Smooth muscle cell (in vitro differentiated cells): ENCODE results near the gene KCNQ1. TPM values are rescaled to one million over a fixed set of nuclear protein-coding genes. Genes with fewer than 3 reads are reported as not detected.

Experiments
- DNase-seq: peaks from one replicate; lab custom pipeline; 2025; ENCODE audit not compliant: unreplicated experiment; lab: John Stamatoyannopoulos, UW
- H2AFZ ChIP-seq: fragments of 200-600 bp; sonication (generic); 2 replicates; pipeline ENCODE4 v1.6.0; 2016; ENCODE audit warnings: antibody characterized with exemption, low read depth, mild to moderate bottlenecking
- H3F3A ChIP-seq: fragments of 200-600 bp; sonication (generic); 2 replicates; pipeline ENCODE4 v1.6.0; 2017; ENCODE audit warnings: antibody characterized with exemption, low read depth
- H3K27ac ChIP-seq: fragments of 200-600 bp; sonication (generic); 2 replicates; pipeline ENCODE4 v1.5.1; 2016; ENCODE audit warnings: low read depth, mild to moderate bottlenecking
- H3K27me3 ChIP-seq: fragments of 200-600 bp; sonication (generic); 2 replicates; pipeline ENCODE4 v1.6.1; 2016; ENCODE audit warnings: low read depth, mild to moderate bottlenecking
- H3K36me3 ChIP-seq: fragments of 200-600 bp; sonication (generic); 2 replicates; pipeline ENCODE4 v1.5.1; 2016; ENCODE audit warnings: low read depth
- H3K4me1 ChIP-seq: fragments of 200-600 bp; sonication (generic); 2 replicates; pipeline ENCODE4 v1.5.1; 2016; ENCODE audit warnings: low read depth
- H3K4me2 ChIP-seq: fragments of 200-600 bp; sonication (generic); 2 replicates; pipeline ENCODE4 v1.6.0; 2016; ENCODE audit warnings: mild to moderate bottlenecking
- H3K4me3 ChIP-seq: fragments of 200-600 bp; sonication (generic); 2 replicates; pipeline ENCODE4 v1.5.1; 2016; ENCODE audit warnings: mild to moderate bottlenecking
- H3K79me2 ChIP-seq: fragments of 200-600 bp; sonication (generic); 2 replicates; pipeline ENCODE4 v1.6.0; 2016; ENCODE audit warnings: low read depth, mild to moderate bottlenecking
- H3K9ac ChIP-seq: fragments of 200-600 bp; sonication (generic); 2 replicates; pipeline ENCODE4 v1.6.0; 2016; ENCODE audit warnings: low read depth
- H3K9me3 ChIP-seq: fragments of 200-600 bp; sonication (generic); replicated peaks from 2 replicates; pipeline ENCODE4 v1.5.1; 2016; ENCODE audit warnings: low read depth
- H4K20me1 ChIP-seq: fragments of 200-600 bp; sonication (generic); 2 replicates; pipeline ENCODE4 v1.6.0; 2016; ENCODE audit warnings: low read depth
- WGBS: methylation state at CpG from one replicate; pipeline ENCODE4 v1.1.7; 2016; ENCODE audit warnings: low lambda C conversion rate; 5-methylcytosine and 5-hydroxymethylcytosine counted together
- polyA plus RNA-seq: library from polyadenylated mRNA; unstranded; fragments of >200 nt; fragmentation: Nextera tagmentation; extraction: Ambion mirVana; gene quantifications from 2 replicates; pipeline ENCODE4 v1.2.1, GENCODE V29; 2016
- total RNA-seq: library from RNA; depleted of rRNA; stranded (reverse); fragments of >200 nt; gene quantifications from 2 replicates; pipeline ENCODE4 v1.2.3, GENCODE V29; 2014
- TF ChIP-seq, protein P1 (sequence below): fragments of 200-600 bp; sonication (generic); IDR thresholded peaks from 2 replicates; pipeline ENCODE4 v1.5.1; 2017; ENCODE audit warnings: borderline replicate concordance, mild to moderate bottlenecking, antibody characterized with exemption; ENCODE audit not compliant: insufficient read depth, poor library complexity, severe bottlenecking

KCNQ1 gene
- total and polyA plus RNA-seq, 2 experiments from 2014 or later, result 1.3 to 2.3 TPM

DNA sequence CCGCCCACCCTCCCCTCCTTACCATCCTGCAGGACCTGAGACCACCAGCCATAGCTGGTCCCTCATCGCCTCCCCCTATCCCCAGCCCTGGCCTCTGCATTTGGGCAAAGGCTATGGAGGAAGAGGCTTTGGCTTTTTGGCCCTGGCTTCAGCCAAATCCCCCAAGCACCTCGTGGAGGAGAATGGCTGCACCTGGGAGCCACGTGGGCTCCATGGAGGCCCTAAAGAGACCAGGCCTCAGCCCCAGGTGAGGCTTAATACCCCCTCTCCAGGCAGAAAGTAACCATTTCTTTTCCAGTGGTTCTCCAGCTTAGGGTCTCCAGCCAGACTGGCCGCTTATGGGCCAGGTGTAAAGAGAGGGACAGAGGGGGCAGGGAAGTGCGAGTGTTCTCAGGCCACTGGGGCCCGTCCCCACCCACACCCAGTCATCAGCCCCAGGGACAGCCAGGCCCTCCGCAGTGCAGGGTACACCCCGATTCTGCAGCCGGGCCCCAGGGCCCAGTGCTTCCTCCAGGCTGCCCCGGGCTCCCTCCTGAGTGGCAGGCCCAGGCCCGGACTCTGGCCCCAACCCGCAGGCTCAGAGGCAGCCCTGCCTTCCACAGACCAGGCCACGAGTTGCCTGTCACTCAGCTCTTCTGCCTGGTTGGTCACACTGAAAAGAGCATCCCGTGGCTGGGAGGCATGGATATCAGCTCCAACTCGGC, 414.3 kb downstream of the KCNQ1 start:
- H3K27me3 ChIP-seq, result no peaks in the 10 kb centered on the region
- DNase-seq, result no peak
- no peak overlapping the region for H3K9ac ChIP-seq
- H3K4me2 ChIP-seq, result no peak overlapping the region
- 91% methylated on average over 15 of the region's 16 CpGs for WGBS
- no peaks in the 10 kb centered on the region for H3K36me3 ChIP-seq
- no peak overlapping the region for H3K4me3 ChIP-seq
- H3K9me3 ChIP-seq, result no peaks in the 10 kb centered on the region
- no peaks in the 10 kb centered on the region for H4K20me1 ChIP-seq
- no peak overlapping the region for H2AFZ ChIP-seq
- H3F3A ChIP-seq, result no peaks in the 10 kb centered on the region
- TF ChIP-seq, protein P1, sequence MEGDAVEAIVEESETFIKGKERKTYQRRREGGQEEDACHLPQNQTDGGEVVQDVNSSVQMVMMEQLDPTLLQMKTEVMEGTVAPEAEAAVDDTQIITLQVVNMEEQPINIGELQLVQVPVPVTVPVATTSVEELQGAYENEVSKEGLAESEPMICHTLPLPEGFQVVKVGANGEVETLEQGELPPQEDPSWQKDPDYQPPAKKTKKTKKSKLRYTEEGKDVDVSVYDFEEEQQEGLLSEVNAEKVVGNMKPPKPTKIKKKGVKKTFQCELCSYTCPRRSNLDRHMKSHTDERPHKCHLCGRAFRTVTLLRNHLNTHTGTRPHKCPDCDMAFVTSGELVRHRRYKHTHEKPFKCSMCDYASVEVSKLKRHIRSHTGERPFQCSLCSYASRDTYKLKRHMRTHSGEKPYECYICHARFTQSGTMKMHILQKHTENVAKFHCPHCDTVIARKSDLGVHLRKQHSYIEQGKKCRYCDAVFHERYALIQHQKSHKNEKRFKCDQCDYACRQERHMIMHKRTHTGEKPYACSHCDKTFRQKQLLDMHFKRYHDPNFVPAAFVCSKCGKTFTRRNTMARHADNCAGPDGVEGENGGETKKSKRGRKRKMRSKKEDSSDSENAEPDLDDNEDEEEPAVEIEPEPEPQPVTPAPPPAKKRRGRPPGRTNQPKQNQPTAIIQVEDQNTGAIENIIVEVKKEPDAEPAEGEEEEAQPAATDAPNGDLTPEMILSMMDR, result no peak
- H3K4me1 ChIP-seq, result peaks cover 8% of the 10 kb centered on the region
- no peak overlapping the region for H3K27ac ChIP-seq
- H3K79me2 ChIP-seq, result no peaks in the 10 kb centered on the region

DNA sequence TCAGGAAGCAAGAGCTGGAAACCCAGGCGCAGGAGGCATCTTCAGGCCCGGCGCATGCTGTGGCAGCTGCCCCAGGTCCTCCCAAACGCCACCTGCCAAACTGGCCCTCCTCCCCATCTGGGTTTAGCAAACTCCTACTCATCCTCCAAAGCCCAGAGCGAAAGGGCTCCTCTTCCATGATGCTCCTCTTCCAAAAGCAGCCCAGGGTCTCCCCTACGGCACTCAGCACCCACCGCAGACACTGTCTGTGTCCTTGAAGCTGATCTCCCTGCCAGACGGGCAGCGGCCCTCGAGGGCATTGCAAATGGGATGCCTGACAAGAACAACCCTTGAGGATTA, 414.9 kb downstream of the KCNQ1 start:
- Histone ChIP-seq H3F3A (no peaks in the 10 kb centered on the region), H3K79me2 (no peaks in the 10 kb centered on the region), H4K20me1 (no peaks in the 10 kb centered on the region), H3K9ac (no peak overlapping the region), H3K4me3 (no peak overlapping the region), H3K36me3 (no peaks in the 10 kb centered on the region), H3K9me3 (no peaks in the 10 kb centered on the region), H3K27ac (no peak overlapping the region), H3K27me3 (no peaks in the 10 kb centered on the region), H2AFZ (no peak overlapping the region), H3K4me1 (peaks cover 8% of the 10 kb centered on the region), H3K4me2 (no peak overlapping the region)
- no peak for DNase-seq
- WGBS, result 93% methylated on average over 10 of the region's 10 CpGs
- TF ChIP-seq, protein P1, result no peak

- Histone ChIP-seq H3K27ac (no peak overlapping the region), H3K4me1 (peaks cover 8% of the 10 kb centered on the region), H2AFZ (no peak overlapping the region), H3K9me3 (no peaks in the 10 kb centered on the region), H3K4me3 (no peak overlapping the region), H3K9ac (no peak overlapping the region), H3F3A (no peaks in the 10 kb centered on the region), H3K4me2 (no peak overlapping the region), H3K27me3 (no peaks in the 10 kb centered on the region), H4K20me1 (no peaks in the 10 kb centered on the region), H3K36me3 (no peaks in the 10 kb centered on the region), H3K79me2 (no peaks in the 10 kb centered on the region)
- WGBS, result 60% methylated on average over 7 of the region's 7 CpGs
- no peak for DNase-seq
- TF ChIP-seq, protein P1, result no peak
Measured at GRCh38 chr11:2860636-2861035, 415.8 kb downstream of the KCNQ1 start.
